NCI-H1930 (cell line): ENCODE measurements around the gene C14orf119.

Experiments used
- DNase-seq, 2 experiments: peaks; one replicate each; lab custom pipeline; 2025; lab: John Stamatoyannopoulos, UW

Gene C14orf119

DNA sequence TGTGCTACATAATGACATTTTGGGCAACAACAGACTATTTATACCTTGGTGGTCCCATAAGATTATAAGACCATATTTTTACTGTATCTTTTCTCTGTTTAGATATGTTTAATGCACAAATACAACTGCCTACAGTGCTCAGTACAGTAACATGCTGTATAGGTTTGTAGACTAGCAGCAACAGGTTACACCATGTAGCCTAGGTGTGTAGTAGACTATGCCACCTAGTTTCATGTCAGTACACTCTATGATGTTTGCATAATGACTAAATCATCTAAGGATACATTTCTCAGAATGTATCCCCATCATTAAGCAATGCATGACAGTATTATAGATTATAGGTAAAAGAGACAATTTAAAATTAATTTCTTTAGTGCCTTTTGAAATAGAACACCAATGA, 54.4 kb downstream of the C14orf119 start:
- DNase-seq: no peak
